GM13976 (cell line): ENCODE results near the gene PLEKHM1.
A peak's percentile ranks its signal among the peaks of the same experiment; 100 is the strongest.
"Not testable (repeated sequence)": the region's sequence is repeated elsewhere in the genome, so short reads cannot be mapped to it uniquely, and the experiment has no call there.

Source experiments
- DNase-seq: peaks from one replicate; pipeline ENCODE4 v3.0.0; 2012; ENCODE audit warnings: low spot score
- CTCF ChIP-seq: IDR thresholded peaks from 2 replicates; pipeline ENCODE4 v1.5.1; 2012; ENCODE audit warnings: borderline replicate concordance, mild to moderate bottlenecking; ENCODE audit not compliant: insufficient read depth; ENCODE audit errors: extremely low read depth, missing control alignments, control extremely low read depth
- in situ Hi-C: fragments of 300-500 bp; cut with MboI; formaldehyde crosslinking; loops from one replicate; pipeline ENCODE4 v1.12.0; 2022; ENCODE audit warnings: low sequenced_read_pairs, mixed read lengths, inconsistent platforms; ENCODE audit not compliant: unreplicated experiment

The PLEKHM1 gene

GRCh38 chr17:45469204-45469563 is 21.3 kb downstream of the PLEKHM1 start:
- in situ Hi-C loops, DNase-seq: not testable (repeated sequence)

- in situ Hi-C loops, DNase-seq: not testable (repeated sequence)
Measured at GRCh38 chr17:45468293-45469203, 22.0 kb downstream of the PLEKHM1 start.

- peak; percentile 38 for DNase-seq
- in situ Hi-C loops, result not testable (repeated sequence)
Measured at GRCh38 chr17:45461524-45462327, 28.8 kb downstream of the PLEKHM1 start.

- DNase-seq, in situ Hi-C loops: not testable (repeated sequence)
Measured at GRCh38 chr17:45460422-45460821, 30.1 kb downstream of the PLEKHM1 start.

- DNase-seq, in situ Hi-C loops: not testable (repeated sequence)
Measured at GRCh38 chr17:45454341-45454740, 36.2 kb downstream of the PLEKHM1 start.

- in situ Hi-C loops, DNase-seq: not testable (repeated sequence)
Measured at GRCh38 chr17:45453731-45454130, 36.8 kb downstream of the PLEKHM1 start.

- DNase-seq, in situ Hi-C loops: not testable (repeated sequence)
Measured at GRCh38 chr17:45453225-45453534, 37.3 kb downstream of the PLEKHM1 start.

- in situ Hi-C loops, DNase-seq: not testable (repeated sequence)
Measured at GRCh38 chr17:45452329-45453224, 37.9 kb downstream of the PLEKHM1 start.

GRCh38 chr17:45451660-45452059 is 38.9 kb downstream of the PLEKHM1 start:
- DNase-seq, result peak; percentile 21

GRCh38 chr17:45451131-45451530 is 39.4 kb downstream of the PLEKHM1 start:
- in situ Hi-C loops, result no loop called here
- TF ChIP-seq CTCF, result peak; percentile 8
- DNase-seq, result peak; percentile 4

More at GRCh38 chr17:45451660-45452059, 38.9 kb downstream of the PLEKHM1 start:
- in situ Hi-C loops, result not testable (repeated sequence)

GRCh38 chr17:45449708-45450329 is 40.7 kb downstream of the PLEKHM1 start:
- in situ Hi-C loops, DNase-seq: not testable (repeated sequence)

GRCh38 chr17:45449260-45449659 is 41.3 kb downstream of the PLEKHM1 start:
- in situ Hi-C loops, DNase-seq: not testable (repeated sequence)

GRCh38 chr17:45448483-45448882 is 42.0 kb downstream of the PLEKHM1 start:
- in situ Hi-C loops, DNase-seq: not testable (repeated sequence)

- in situ Hi-C loops, DNase-seq: not testable (repeated sequence)
Measured at GRCh38 chr17:45448066-45448465, 42.5 kb downstream of the PLEKHM1 start.

- DNase-seq, in situ Hi-C loops: not testable (repeated sequence)
Measured at GRCh38 chr17:45447650-45448049, 42.9 kb downstream of the PLEKHM1 start.

GRCh38 chr17:45446872-45447625 is 43.5 kb downstream of the PLEKHM1 start:
- not testable (repeated sequence) for DNase-seq

More at GRCh38 chr17:45446872-45447625, 43.5 kb downstream of the PLEKHM1 start:
- in situ Hi-C loops, result not testable (repeated sequence)
